ENCODE data around the gene KRTAP5-1. TPM values are rescaled to one million over a fixed set of nuclear protein-coding genes. Genes with fewer than 3 reads are reported as not detected.

Gene KRTAP5-1
- total RNA-seq, 1 donor from 2014 or later, result not detected

DNA sequence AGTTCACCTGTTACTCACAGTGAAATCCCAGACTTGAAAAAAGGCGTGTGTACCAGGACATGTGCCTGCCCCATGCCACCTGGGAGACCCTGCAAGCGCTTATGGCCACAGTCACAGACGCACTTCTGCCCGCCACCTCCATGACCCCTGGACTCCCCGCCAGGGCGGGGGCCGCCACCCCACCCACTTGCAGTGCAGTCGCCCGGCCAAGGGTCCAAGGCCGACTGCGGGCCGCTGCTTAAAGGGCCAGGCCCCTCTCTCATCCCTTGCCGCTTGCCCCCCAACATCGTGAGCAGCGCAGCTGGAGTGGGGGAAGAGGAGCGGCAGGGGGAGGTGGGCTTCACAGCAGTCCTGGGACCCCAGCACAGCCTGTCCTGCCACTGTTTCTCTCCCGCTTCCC is 23.8 kb downstream of the KRTAP5-1 start:
- intact Hi-C loops (cut with micrococcal nuclease), result no loop called here

DNA sequence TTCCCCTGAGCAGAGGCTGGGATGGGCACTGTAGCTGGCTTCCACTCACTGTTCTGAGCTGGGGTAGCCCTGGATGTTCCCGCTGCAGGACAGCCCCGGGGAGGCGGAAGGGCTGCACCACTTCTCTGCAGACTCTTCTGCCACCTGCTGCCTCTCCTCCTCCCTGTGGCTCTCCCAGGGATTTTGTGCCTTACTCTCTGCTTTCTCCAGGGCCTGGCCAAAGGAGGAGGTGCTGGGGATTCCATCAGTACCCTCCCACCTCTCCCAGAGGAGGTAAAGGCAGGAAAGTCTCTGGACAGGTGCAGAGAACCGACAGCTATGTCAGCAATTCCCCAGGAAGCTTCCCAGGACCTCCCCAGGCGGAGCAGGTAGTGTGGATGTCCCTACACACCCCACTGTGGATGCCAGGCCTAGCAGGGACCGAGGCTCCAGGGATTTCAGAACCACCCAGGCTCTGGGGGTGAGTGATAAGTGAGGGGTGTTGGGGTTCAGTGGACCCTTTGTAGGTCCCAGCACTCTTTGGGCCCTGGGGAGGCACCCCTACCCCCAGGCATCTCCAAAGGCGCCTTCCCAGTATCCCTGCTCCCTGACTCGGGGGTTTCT is 24.3 kb downstream of the KRTAP5-1 start:
- intact Hi-C loops (cut with micrococcal nuclease), result no loop called here

DNA sequence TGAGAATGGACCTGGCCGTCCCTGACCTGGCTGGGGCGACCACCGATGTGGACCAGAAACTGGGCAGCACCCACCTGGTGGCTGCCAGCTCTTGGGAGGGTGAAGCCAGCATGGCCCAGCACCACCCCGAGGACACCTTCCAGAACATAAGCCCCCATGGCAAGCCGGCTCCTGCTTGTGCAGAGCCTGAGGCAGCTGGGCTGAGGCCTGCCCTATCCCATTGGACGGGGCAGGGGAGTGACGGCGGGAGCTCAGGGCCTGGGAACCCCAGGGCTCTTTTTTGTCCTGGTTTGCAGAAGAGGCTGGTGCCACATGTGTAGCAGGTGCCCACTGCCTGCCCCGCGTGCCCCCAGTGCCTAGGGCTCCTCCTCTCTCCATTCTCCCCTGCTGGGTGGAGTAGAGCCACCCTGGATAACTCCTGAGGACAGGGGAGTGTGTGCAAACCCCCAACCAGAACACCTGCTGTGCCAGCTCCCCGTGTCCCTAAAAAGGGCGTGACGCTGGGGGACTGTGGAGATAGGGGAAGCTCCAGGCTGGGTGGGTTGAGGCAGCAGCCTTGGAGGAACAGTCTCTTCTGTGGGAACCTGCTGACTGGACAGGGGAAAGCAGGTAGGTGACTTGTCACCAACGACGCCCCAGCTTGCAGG is 25.0 kb downstream of the KRTAP5-1 start:
- intact Hi-C loops (cut with micrococcal nuclease), result no loop called here

GRCh38 chr11:1559111-1559951 is 25.8 kb downstream of the KRTAP5-1 start:
- intact Hi-C loops (cut with micrococcal nuclease), result no loop called here

DNA sequence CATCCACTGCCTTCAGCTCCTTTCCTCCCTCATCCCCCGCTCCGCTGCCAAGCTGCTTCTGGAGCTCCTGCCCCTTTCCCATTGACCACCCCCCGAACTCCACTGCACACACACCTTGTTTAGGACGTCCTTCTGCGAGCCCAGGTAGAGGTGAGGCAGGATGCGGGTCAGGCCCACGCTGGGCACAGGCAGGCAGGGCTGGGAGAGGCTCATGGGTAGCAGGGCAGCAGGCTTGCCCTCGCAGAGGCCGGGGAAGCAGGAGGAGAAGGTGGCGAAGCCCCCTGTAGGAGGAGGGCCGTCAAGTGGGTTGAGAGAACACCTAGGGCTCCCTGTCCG is 26.3 kb downstream of the KRTAP5-1 start:
- intact Hi-C loops (cut with micrococcal nuclease), result no loop called here

DNA sequence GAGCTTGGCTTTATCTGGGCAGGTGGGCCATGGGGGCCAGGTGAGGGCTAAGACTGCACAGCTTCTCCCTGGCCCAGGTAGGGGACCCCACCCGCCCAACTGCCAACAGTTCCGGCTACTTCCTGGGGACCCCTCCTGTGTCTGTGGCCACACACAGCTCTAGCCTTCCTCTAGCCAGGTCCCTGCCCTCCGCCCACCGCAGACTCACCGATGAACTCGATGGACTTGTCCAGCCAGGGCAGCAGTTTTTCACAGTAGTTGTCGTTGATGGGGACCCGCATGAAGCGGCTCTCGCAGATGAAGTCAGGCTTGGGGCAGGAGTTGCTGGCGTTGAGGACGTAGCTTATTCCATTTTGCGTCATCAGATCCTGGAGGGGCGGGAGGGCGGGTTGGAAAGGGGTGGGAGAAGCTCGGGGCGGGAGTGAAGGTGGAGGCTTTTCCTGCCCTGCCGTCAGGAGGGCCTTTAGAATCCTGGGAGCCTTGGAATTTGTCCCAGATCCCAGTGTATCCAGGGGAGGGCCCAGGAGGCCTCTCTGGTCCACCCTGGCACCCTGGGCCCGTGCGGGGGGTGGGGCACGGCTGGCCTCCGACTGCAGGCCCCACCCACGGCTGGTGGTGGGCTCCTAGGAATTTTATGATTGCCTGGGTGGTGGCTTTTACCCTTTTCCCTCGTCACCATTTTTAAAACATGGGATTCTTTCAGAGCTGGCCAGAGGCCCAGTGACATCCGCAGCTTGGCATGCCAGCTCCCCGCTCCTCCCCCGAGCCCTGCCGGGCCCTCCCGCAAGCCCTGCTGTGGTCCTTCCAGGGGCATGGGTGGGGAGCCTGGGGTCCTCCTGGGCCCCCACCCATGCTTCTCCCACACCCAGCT is 26.9 kb downstream of the KRTAP5-1 start:
- intact Hi-C loops (cut with micrococcal nuclease), result no loop called here

GRCh38 chr11:1557051-1557884 is 27.8 kb downstream of the KRTAP5-1 start:
- intact Hi-C loops (cut with micrococcal nuclease), result no loop called here

DNA sequence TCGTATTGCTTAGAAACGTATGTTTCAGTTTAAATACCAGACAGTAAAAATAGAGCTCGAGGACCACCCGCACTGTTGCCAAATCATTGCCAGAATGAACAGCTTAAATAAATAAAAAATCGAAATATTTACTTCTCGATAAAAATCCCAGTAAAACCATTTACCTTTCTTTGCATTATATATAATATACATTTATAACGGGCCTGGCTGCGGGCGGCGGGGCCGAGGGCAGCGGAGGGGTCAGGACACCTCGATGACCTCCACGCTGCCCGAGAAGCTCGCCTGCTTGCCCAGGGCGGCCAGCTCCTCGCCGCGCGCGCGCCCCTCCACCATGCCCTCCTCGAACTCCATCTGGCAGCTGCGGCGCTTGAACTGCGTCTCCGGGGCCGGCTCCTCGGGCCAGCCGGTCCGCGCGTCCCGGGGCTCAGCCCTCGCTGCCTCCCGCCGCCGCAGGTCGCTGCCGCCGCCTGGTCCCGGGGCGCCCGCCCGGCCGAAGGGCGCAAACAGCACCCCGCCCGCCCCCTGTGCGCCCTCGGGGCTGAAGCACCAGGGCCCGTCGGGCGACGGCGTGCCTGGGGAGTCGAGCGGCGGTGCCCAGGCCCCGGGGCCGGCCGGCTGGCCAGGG is 28.7 kb downstream of the KRTAP5-1 start:
- intact Hi-C loops (cut with micrococcal nuclease), result no loop called here

DNA sequence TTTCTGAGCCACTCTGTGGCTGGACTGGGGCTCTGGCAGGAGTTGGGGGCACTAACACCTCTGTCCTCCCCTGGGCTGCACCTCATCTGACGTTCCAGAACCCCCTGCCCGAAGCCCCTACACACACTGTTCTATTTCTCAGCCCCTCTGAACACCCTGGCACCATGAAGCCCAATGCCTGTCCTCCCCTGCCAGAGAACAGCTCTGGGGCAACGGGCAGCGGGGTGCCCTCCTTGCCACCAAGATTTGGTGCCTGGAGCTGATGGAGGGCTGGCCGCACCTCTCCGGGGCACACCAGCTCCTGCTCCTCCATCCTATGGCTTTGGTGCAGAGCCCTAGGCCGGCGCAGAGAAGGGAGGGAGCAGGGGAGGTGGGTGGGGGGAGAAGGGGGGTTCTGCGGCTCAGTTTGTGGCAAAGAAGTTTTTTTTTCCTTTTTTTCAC is 29.4 kb downstream of the KRTAP5-1 start:
- intact Hi-C loops (cut with micrococcal nuclease), result no loop called here

- intact Hi-C loops (cut with micrococcal nuclease), result no loop called here
Observed at GRCh38 chr11:1554981-1555712, 29.9 kb downstream of the KRTAP5-1 start.

GRCh38 chr11:1553808-1554594 is 31.1 kb downstream of the KRTAP5-1 start:
- intact Hi-C loops (cut with micrococcal nuclease), result no loop called here

- intact Hi-C loops (cut with micrococcal nuclease), result no loop called here
Observed at GRCh38 chr11:1549338-1550330, 35.4 kb downstream of the KRTAP5-1 start.

DNA sequence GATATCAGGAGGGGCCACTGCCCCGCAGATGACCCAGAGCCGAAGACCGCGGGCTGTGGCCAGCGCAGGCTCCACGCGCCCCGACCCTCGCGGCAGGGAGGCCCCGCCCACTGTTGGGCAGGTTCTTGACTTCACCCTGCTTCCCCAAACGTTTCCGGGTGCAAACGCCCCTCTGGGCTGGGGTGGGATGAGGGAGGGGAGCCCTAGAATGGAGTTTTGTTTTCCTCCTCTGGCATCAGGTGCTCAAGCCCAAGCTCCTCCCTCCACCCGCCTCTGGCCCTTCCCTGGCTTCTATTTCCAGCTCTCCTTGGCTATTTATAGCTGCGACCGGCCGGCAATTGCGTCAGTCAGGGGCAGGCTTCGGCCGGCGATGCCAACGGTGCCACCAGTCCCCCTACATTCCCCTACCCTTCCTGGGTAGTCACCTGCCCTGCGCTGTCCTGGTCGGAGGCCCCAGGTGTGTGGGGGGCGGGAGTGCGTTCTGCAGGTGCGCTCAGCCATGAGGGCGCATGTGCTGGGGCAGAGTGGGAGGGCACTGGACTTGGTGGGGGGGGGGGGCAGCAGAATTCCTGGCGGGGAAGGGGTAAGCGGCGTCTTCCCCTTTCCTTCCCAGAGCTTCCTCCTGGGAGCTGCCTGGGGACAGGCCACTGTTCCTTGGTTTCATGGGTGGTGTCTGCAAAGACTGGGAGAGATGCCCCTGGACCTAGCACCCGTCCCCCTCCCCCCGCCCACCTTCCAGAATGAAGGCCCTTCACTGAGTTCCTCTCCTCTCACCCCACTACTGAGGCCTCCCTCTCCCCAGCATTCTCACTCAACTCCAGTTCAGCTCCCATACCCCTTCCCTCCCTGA is 36.6 kb downstream of the KRTAP5-1 start:
- intact Hi-C loops (cut with micrococcal nuclease), result no loop called here

DNA sequence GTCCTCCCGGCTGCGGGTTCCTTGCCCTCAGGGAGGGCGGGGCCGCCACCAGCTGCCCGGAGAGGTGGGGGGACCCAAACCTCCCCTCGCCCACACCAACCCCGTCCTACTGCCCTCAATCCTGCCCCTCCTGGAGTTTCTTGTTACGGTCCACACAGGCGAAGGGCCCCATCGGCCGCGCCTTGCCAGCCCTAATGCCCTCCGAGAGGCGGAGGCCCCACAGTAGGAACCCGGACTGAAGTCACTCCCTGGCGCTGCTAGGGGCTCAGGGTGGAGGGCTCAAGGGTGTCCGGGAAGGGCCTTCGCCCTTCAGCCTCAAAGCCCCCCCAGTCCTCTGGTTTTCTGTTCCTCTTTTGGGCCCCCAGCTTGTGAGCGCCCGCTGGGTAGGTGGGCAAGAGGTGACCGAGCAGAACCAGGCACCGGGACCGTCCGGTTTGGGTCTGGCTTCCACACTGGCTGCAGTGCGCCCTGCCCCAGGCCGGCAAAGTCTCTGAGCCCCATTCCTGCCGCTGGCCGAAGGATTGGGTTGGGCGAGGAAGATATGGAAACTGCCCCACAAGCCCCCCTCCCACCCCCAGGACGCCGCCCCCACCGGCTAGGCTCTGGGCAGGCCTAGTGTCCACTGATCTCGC is 37.5 kb downstream of the KRTAP5-1 start:
- intact Hi-C loops (cut with micrococcal nuclease), result no loop called here

GRCh38 chr11:1546536-1547466 is 38.3 kb downstream of the KRTAP5-1 start:
- intact Hi-C loops (cut with micrococcal nuclease), result no loop called here

All from T-helper 2 cell treated with Interferon-gamma antibody and Interleukin-4, amounts not matched to agents 100 ng/mL and 5 ng/mL, for 36 hours (primary cell).